Liver (tissue), 9 donors: Measurements from ENCODE around the gene PARP12. TPM values are rescaled to one million over a fixed set of nuclear protein-coding genes. Genes with fewer than 3 reads are reported as not detected.

Source experiments
- DNase-seq: peaks from one replicate; pipeline ENCODE4 v3.0.0-alpha.2; 2017; ENCODE audit warnings: low spot score
- H3K27ac ChIP-seq, 2 donors: one replicate each; pipeline ENCODE4 v1.7.0; 2013; ENCODE audit warnings: inconsistent platforms in 2 of 2, low read length in 2 of 2, control low read depth in 1 of 2, low read depth in 1 of 2, mild to moderate bottlenecking in 1 of 2
- H3K27me3 ChIP-seq, 4 donors: one replicate each; pipeline versions ENCODE4 v1.6.1 to v1.7.0; 2013; ENCODE audit warnings: low read length in 3 of 4, inconsistent platforms in 1 of 4, mild to moderate bottlenecking in 1 of 4, moderate library complexity in 1 of 4; ENCODE audit not compliant: control insufficient read depth in 4 of 4, insufficient read depth in 4 of 4
- H3K36me3 ChIP-seq, 4 donors: one replicate each; pipeline versions ENCODE4 v1.6.1 to v1.7.0; 2013; ENCODE audit warnings: low read length in 3 of 4, mild to moderate bottlenecking in 3 of 4, low read depth in 1 of 4, moderate library complexity in 1 of 4; ENCODE audit not compliant: control insufficient read depth in 4 of 4, insufficient read depth in 3 of 4
- H3K4me1 ChIP-seq, 4 donors: one replicate each; pipeline versions ENCODE4 v1.6.1 to v1.7.0; 2013; ENCODE audit warnings: low read length in 3 of 4, mild to moderate bottlenecking in 3 of 4, moderate library complexity in 1 of 4; ENCODE audit not compliant: control insufficient read depth in 4 of 4, insufficient read depth in 4 of 4
- H3K4me3 ChIP-seq, 3 donors: one replicate each; pipeline versions ENCODE4 v1.6.1 to v1.7.0; 2013; ENCODE audit warnings: low read length in 3 of 3, control low read depth in 1 of 3, low read depth in 1 of 3, mild to moderate bottlenecking in 1 of 3
- H3K9ac ChIP-seq, 2 donors: one replicate each; pipeline ENCODE4 v1.7.0; 2013; ENCODE audit warnings: low read length in 2 of 2, mild to moderate bottlenecking in 2 of 2, moderate library complexity in 2 of 2, control low read depth in 1 of 2, low read depth in 1 of 2
- H3K9me3 ChIP-seq, 4 donors: one replicate each; pipeline versions ENCODE4 v1.6.1 to v1.7.0; 2013; ENCODE audit warnings: low read length in 3 of 4; ENCODE audit not compliant: control insufficient read depth in 4 of 4
- CTCF ChIP-seq: fragments of 150-350 bp; IDR thresholded peaks from 2 replicates; pipeline ENCODE4 v1.5.1; 2017; ENCODE audit warnings: improper control_type of control experiment, low read depth, low read length; ENCODE audit not compliant: missing input control
- EGR1 ChIP-seq, 2 donors: IDR thresholded peaks; 2 replicates each; pipeline ENCODE4 v1.6.1; 2016 to 2018; ENCODE audit warnings: antibody characterized with exemption in 2 of 2, low read depth in 2 of 2
- FOXA1 ChIP-seq: IDR thresholded peaks from 2 replicates; pipeline ENCODE4 v1.6.1; 2016; ENCODE audit warnings: antibody characterized with exemption
- FOXA2 ChIP-seq: IDR thresholded peaks from 2 replicates; pipeline ENCODE4 v1.6.1; 2016; ENCODE audit warnings: antibody characterized with exemption
- HNF4A ChIP-seq, 2 donors: conservative IDR thresholded peaks; 2 replicates each; pipeline ENCODE4 v1.6.1; 2016; ENCODE audit warnings: antibody characterized with exemption in 2 of 2, mild to moderate bottlenecking in 2 of 2
- HNF4G ChIP-seq: IDR thresholded peaks from 2 replicates; pipeline ENCODE4 v1.6.1; 2016; ENCODE audit warnings: antibody characterized with exemption
- JUND ChIP-seq, 2 donors: IDR thresholded peaks; 2 replicates each; pipeline ENCODE4 v1.6.1; 2016; ENCODE audit warnings: antibody characterized with exemption in 2 of 2
- MAX ChIP-seq: IDR thresholded peaks from 2 replicates; pipeline ENCODE4 v1.6.1; 2016; ENCODE audit warnings: antibody characterized with exemption
- NR2F2 ChIP-seq: IDR thresholded peaks from 2 replicates; pipeline ENCODE4 v1.6.1; 2016; ENCODE audit warnings: antibody characterized with exemption
- RAD21 ChIP-seq, 2 donors: IDR thresholded peaks; 2 replicates each; pipeline ENCODE4 v1.6.1; 2016; ENCODE audit warnings: antibody characterized with exemption in 2 of 2, mild to moderate bottlenecking in 2 of 2
- SP1 ChIP-seq: IDR thresholded peaks from 2 replicates; pipeline ENCODE4 v1.6.1; 2018; ENCODE audit warnings: antibody characterized with exemption, mild to moderate bottlenecking
- TAF1 ChIP-seq: conservative IDR thresholded peaks from 2 replicates; pipeline ENCODE4 v1.6.1; 2016; ENCODE audit warnings: antibody characterized with exemption, mild to moderate bottlenecking
- YY1 ChIP-seq: IDR thresholded peaks from 2 replicates; pipeline ENCODE4 v1.6.1; 2016; ENCODE audit warnings: antibody characterized with exemption, mild to moderate bottlenecking
- WGBS: extraction: QIAGEN DNeasy Blood & Tissue Kit; methylation state at CpG from one replicate; pipeline ENCODE4 v1.1.7; 2013; 5-methylcytosine and 5-hydroxymethylcytosine counted together
- polyA plus RNA-seq, 2 donors: library from polyadenylated mRNA; stranded (reverse) in 1 of 2; unstranded in 1 of 2; fragments of 200-250 nt in 1 of 2; fragments of >200 nt in 1 of 2; fragmentation: Nextera tagmentation in 1 of 2; extraction: Ambion mirVana in 1 of 2; gene quantifications; one replicate each; pipeline versions ENCODE4 v1.2.1 to v1.2.3, GENCODE V29; 2013 to 2015
- total RNA-seq, 2 donors: library from RNA; depleted of rRNA; stranded (reverse); fragments of >200 nt; gene quantifications; one replicate each; pipeline ENCODE4 v1.2.3, GENCODE V29; 2014
- TF ChIP-seq, protein P1 (sequence below): IDR thresholded peaks from 2 replicates; pipeline ENCODE4 v1.6.1; 2016; ENCODE audit warnings: antibody characterized with exemption
- TF ChIP-seq, protein P2 (sequence below): IDR thresholded peaks from 2 replicates; pipeline ENCODE4 v1.6.1; 2016; ENCODE audit warnings: antibody characterized with exemption
- TF ChIP-seq, protein P3 (sequence below): IDR thresholded peaks from 2 replicates; pipeline ENCODE4 v1.6.1; 2016; ENCODE audit warnings: antibody characterized with exemption, mild to moderate bottlenecking
- donor health status: healthy.
- donor health status: healthy.
- donor health status: healthy.
- donor health status: healthy.
- donor health status: healthy.

Gene PARP12
- total and polyA plus RNA-seq, 4 donors = 13.3 to 32.7 (median 19.8) TPM

- TF ChIP-seq, protein P1, sequence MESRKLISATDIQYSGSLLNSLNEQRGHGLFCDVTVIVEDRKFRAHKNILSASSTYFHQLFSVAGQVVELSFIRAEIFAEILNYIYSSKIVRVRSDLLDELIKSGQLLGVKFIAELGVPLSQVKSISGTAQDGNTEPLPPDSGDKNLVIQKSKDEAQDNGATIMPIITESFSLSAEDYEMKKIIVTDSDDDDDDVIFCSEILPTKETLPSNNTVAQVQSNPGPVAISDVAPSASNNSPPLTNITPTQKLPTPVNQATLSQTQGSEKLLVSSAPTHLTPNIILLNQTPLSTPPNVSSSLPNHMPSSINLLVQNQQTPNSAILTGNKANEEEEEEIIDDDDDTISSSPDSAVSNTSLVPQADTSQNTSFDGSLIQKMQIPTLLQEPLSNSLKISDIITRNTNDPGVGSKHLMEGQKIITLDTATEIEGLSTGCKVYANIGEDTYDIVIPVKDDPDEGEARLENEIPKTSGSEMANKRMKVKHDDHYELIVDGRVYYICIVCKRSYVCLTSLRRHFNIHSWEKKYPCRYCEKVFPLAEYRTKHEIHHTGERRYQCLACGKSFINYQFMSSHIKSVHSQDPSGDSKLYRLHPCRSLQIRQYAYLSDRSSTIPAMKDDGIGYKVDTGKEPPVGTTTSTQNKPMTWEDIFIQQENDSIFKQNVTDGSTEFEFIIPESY = no peak
Observed at GRCh38 chr7:140096459-140096858, 33.7 kb upstream of the PARP12 start (continued).

GRCh38 chr7:140093375-140093774 lies 30.6 kb upstream of the PARP12 start:
- no peaks in the 10 kb centered on the region for H3K4me1 ChIP-seq
- no peaks in the 10 kb centered on the region for H3K27me3 ChIP-seq
- H3K27ac ChIP-seq = no peak overlapping the region
- peaks cover 4 to 69% (median 59%) of the 10 kb centered on the region in 4 donors for H3K36me3 ChIP-seq
- no peak for DNase-seq
- WGBS = 91% methylated on average over 1 of the region's 1 CpG
- TF ChIP-seq SP1 = no peak
- TF ChIP-seq EGR1 (IDR thresholded peaks at IDR 0.05; ENCODE audit: low read depth in 2 of 2) = no peak
- TF ChIP-seq, protein P2, sequence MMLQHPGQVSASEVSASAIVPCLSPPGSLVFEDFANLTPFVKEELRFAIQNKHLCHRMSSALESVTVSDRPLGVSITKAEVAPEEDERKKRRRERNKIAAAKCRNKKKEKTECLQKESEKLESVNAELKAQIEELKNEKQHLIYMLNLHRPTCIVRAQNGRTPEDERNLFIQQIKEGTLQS = no peak
- TF ChIP-seq CTCF = no peak
- TF ChIP-seq HNF4A (conservative IDR thresholded peaks at IDR 0.05) = no peak
- no peak for TF ChIP-seq RAD21 (IDR thresholded peaks at IDR 0.05)
- TF ChIP-seq FOXA1 = no peak
- TF ChIP-seq NR2F2 = no peak
- no peak for TF ChIP-seq MAX
- TF ChIP-seq TAF1 = no peak
- no peak for TF ChIP-seq YY1
- TF ChIP-seq JUND (IDR thresholded peaks at IDR 0.05) = no peak
- TF ChIP-seq FOXA2 = no peak
- no peak for TF ChIP-seq HNF4G
- H3K9ac ChIP-seq = no peak overlapping the region
- no peaks in the 10 kb centered on the region for H3K9me3 ChIP-seq
- H3K4me3 ChIP-seq = no peak overlapping the region

- H3K36me3 ChIP-seq = peaks cover 2 to 5% (median 3%) of the 10 kb centered on the region in 4 donors
- WGBS = 89% methylated on average over 2 of the region's 2 CpGs
- H3K4me1 ChIP-seq = no peaks in the 10 kb centered on the region
- no peaks in the 10 kb centered on the region for H3K9me3 ChIP-seq
- no peak overlapping the region for H3K4me3 ChIP-seq
- DNase-seq = no peak
- TF ChIP-seq HNF4G = no peak
- TF ChIP-seq, protein P3, sequence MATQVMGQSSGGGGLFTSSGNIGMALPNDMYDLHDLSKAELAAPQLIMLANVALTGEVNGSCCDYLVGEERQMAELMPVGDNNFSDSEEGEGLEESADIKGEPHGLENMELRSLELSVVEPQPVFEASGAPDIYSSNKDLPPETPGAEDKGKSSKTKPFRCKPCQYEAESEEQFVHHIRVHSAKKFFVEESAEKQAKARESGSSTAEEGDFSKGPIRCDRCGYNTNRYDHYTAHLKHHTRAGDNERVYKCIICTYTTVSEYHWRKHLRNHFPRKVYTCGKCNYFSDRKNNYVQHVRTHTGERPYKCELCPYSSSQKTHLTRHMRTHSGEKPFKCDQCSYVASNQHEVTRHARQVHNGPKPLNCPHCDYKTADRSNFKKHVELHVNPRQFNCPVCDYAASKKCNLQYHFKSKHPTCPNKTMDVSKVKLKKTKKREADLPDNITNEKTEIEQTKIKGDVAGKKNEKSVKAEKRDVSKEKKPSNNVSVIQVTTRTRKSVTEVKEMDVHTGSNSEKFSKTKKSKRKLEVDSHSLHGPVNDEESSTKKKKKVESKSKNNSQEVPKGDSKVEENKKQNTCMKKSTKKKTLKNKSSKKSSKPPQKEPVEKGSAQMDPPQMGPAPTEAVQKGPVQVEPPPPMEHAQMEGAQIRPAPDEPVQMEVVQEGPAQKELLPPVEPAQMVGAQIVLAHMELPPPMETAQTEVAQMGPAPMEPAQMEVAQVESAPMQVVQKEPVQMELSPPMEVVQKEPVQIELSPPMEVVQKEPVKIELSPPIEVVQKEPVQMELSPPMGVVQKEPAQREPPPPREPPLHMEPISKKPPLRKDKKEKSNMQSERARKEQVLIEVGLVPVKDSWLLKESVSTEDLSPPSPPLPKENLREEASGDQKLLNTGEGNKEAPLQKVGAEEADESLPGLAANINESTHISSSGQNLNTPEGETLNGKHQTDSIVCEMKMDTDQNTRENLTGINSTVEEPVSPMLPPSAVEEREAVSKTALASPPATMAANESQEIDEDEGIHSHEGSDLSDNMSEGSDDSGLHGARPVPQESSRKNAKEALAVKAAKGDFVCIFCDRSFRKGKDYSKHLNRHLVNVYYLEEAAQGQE = no peak
- TF ChIP-seq FOXA2 = no peak
- TF ChIP-seq JUND (IDR thresholded peaks at IDR 0.05) = no peak
- H3K27ac ChIP-seq = no peak overlapping the region
- H3K9ac ChIP-seq = no peak overlapping the region
- no peaks in the 10 kb centered on the region for H3K27me3 ChIP-seq
Observed at GRCh38 chr7:140085447-140085846, 22.7 kb upstream of the PARP12 start.
